GM12891 (cell line): ENCODE measurements around the gene CIB4.
"Not testable (repeated sequence)": the region's sequence is repeated elsewhere in the genome, so short reads cannot be mapped to it uniquely, and the experiment has no call there.

Source experiments
- DNase-seq: peaks from one replicate; pipeline ENCODE4 v3.0.0; 2011; ENCODE audit warnings: low spot score; ENCODE audit not compliant: insufficient read length
- FAIRE-seq: peaks from 2 replicates; lab custom pipeline; 2011; peaks lifted over from hg19 to GRCh38; lab: Jason Lieb, UNC
- PAX5 ChIP-seq: IDR thresholded peaks from 2 replicates; pipeline ENCODE4 v1.6.1; 2011; ENCODE audit warnings: low read length, moderate library complexity, mild to moderate bottlenecking; ENCODE audit not compliant: insufficient read depth, severe bottlenecking
- POLR2A ChIP-seq: IDR thresholded peaks from 2 replicates; pipeline ENCODE4 v1.6.1; 2011; ENCODE audit warnings: low read depth, low read length, control low read depth
- POLR2AphosphoS5 ChIP-seq: IDR thresholded peaks from 2 replicates; pipeline ENCODE4 v1.6.1; 2011; ENCODE audit warnings: low read depth, low read length, control low read depth
- POU2F2 ChIP-seq: IDR thresholded peaks from 2 replicates; pipeline ENCODE4 v1.6.1; 2011; ENCODE audit warnings: low read depth, mild to moderate bottlenecking, control low read depth, low read length, moderate library complexity
- SPI1 ChIP-seq: IDR thresholded peaks from 2 replicates; pipeline ENCODE4 v1.6.1; 2011; ENCODE audit warnings: low read depth, low read length, control low read depth
- TAF1 ChIP-seq: IDR thresholded peaks from 2 replicates; pipeline ENCODE4 v1.6.1; 2011; ENCODE audit warnings: low read depth, low read length, control low read depth

CIB4 gene

DNA sequence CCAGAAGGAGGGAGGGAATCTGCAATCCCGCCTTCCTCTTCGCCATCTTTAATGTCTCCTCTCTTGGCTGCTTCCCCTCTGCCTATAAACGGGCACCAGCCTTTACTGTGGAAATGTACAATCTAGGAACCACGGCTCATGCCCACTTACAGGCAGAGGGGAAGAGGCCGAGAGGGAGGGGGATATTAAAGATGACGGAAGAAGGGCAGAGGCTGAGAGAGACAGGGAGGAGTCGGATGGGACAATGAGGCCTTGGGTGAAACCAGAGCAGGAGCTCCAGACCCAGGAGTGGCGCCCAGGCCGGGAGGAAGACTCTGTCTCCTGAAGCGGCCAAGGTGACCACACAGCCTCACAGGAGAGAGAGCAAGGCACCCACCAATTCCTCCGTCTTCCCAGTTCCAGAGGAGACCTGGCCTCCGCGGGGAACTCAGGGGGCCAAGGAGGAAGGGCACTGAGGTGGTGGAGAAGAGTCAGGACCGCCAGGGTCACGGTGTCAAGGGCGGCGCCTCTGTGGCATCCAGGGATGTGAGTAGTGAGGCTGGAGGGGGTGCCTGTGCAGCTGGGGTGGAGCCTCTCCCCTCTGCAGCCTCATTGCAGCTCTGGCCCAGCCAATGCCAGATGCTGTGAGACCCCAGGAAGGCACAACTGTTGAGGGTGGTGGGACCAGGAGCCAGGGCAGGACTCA is 67.8 kb downstream of the CIB4 start:
- DNase-seq = no peak
- TF ChIP-seq PAX5 (no peak), SPI1 (no peak), POLR2AphosphoS5 (no peak), TAF1 (no peak), POLR2A (no peak), POU2F2 (no peak)
- no peak for FAIRE-seq

DNA sequence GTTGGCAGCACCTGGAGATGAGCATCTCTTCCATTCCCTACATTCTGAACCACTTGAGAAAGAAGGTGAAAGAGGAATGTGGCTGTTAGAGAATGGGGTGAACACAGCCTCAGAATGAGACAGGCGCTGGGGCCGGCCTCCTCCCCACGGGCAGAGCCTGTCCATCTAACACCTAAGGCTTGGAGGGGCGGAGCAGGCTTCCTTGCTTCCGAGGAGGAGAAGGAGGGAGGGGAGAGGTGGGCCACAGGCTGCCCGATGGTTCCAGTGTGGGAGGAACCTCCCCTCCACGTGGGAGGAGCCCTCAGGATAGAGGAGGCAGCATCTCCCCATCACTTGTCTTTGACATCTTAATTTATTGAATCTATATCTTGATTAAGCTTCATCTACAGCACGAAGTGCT is 68.6 kb downstream of the CIB4 start:
- DNase-seq = no peak
- TF ChIP-seq PAX5 = no peak
- no peak for TF ChIP-seq POLR2AphosphoS5
- no peak for TF ChIP-seq SPI1
- TF ChIP-seq POLR2A = no peak
- no peak for TF ChIP-seq POU2F2
- no peak for TF ChIP-seq TAF1
- no peak for FAIRE-seq

DNA sequence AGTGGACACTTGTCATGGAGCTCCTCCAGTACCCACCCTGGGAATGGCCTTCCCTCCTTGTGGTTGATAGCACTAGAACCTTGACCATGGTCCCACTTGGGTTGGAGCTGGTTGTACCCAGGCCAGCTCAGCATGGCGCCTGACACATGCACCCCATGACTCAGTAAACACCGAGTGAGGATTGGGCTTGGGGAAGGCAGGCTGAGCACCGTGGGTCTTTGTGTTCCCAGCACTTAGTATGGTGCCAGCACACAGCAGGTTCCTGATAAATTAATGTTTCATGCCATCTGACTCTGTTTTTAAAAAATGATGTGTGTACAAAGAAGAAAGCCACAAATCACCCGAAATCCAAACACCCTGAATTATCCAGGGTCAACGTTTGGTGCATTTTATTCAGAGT is 69.8 kb downstream of the CIB4 start:
- FAIRE-seq (no peak), DNase-seq (no peak)
- TF ChIP-seq TAF1 = no peak
- TF ChIP-seq SPI1 = no peak
- no peak for TF ChIP-seq POLR2AphosphoS5
- TF ChIP-seq POLR2A = no peak
- no peak for TF ChIP-seq PAX5
- TF ChIP-seq POU2F2 = no peak

DNA sequence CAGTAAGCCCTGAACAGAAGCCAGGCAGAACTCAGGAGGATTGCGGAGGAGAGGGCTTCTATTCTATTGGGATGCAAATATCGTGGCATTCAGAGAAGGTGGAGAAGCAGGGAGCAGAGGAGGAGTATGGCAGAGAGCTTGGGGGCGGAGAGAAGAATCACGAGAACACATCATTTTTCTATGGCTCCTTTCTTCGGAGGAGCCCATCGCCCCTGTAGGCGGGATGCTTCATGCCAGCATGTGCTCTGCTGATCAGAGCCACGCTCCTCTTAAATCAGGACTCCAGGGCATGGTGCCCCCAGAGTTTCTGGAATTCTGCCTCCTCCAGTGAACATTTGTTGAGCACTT is 71.1 kb downstream of the CIB4 start:
- no peak for FAIRE-seq
- TF ChIP-seq POLR2AphosphoS5 (no peak), PAX5 (no peak), TAF1 (no peak), POU2F2 (no peak), SPI1 (no peak), POLR2A (no peak)
- DNase-seq = no peak

DNA sequence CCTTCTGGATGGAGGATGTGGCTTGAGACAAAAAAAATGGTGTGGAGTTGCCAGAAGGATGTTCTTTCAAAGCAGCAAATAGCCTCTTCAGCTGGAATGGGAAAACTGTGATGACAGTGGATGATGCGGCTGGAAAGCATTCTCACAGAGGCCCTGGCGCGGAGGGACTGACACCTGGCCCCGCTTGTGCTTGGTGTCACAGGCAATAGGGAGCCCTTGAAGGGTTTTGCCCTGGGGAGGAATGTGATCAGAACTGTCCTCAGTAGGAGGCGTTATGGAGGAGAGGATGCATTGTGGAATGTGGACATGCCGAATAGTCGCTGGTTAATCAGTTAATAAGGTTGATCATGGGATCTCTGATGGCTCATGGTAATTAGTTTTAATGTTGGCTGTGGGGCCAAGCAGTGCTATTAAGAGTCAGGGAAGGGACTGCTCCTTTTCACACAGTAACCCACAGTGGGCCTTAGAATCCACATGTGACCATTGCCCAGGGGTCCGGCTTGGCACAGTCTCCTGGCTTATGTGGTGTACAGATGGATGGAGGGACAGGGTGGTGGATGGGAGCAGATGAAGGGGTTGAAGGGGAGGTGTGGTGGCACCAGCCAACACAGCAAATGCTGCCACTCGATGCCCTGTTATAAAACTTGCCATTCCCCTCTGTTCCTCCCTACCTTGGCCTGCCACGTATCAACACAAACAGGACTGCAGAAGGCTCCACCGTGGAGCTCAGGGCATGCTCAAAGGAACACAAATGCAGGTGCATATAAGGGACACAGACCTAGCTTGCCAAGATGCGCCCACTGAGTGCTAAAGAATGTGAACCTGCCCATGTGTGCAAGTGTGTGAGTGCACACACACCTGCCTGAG is 71.7 kb downstream of the CIB4 start:
- FAIRE-seq = no peak
- no peak for TF ChIP-seq POLR2A
- no peak for TF ChIP-seq POLR2AphosphoS5
- TF ChIP-seq TAF1 = no peak
- no peak for TF ChIP-seq PAX5
- no peak for TF ChIP-seq POU2F2
- TF ChIP-seq SPI1 = no peak

DNA sequence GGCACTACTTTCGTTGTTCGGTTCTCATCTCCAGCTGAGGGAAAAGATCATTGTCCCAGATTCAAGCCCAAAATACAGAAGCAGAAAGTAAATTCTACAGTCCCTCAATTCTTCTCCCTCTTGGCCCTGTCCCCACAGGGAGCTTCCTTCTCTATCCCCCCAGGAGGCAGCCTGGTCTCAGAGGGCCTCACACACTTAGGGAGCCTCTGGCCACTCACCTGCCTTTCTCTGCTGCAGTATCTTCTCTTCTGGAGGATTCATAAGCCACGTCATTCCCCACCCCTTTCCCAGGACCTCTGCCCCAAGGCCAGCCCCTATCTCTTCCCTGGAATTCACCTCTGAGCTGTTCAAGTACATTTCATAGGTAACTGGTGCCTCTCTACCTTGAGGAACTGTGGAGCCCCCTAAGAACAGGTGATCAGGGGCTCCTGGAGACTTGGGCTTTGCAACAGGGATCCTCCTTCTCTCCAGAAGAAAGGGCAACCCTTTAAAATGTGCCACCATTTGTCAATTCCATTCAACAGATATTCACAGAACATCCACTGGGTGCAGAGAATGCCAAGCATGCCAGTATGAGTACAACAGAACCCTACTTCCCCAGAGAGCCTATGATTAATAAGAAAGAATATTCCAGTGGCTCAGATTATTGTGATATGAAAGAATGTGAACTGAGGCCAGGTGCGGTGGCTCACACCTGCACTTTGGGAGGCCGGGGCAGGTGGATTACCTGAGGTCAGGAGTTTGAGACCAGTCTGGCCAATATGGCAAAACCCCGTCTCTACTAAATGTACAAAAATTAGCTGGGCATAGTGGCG is 72.9 kb downstream of the CIB4 start:
- TF ChIP-seq PAX5 (no peak), POLR2AphosphoS5 (no peak), POU2F2 (no peak), SPI1 (no peak), POLR2A (no peak), TAF1 (no peak)
- no peak for FAIRE-seq
- DNase-seq = no peak

More for the DNA sequence above, 71.7 kb downstream of the CIB4 start:
- no peak for DNase-seq

DNA sequence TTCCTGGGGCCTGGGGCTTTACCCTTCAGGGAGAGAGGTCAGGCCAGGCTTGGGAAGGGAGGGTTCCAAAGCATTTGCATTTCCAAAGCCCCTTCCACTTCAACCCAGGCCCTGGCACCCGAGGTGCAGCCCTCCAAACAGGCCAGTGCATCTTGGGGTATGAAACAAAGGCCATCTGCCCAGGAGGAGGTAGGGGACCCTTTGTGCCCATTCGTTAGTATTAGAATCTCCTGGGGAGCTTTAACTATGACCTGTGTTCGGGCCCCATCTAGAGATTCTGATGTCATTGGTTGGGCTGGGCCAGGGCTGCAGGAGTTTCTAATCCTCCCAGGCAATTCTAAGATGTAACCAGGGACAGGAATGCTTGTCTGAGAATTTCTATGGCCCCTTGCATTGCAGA is 73.6 kb downstream of the CIB4 start:
- TF ChIP-seq POLR2A (no peak), TAF1 (no peak), SPI1 (no peak), PAX5 (no peak), POLR2AphosphoS5 (no peak)
- no peak for DNase-seq

DNA sequence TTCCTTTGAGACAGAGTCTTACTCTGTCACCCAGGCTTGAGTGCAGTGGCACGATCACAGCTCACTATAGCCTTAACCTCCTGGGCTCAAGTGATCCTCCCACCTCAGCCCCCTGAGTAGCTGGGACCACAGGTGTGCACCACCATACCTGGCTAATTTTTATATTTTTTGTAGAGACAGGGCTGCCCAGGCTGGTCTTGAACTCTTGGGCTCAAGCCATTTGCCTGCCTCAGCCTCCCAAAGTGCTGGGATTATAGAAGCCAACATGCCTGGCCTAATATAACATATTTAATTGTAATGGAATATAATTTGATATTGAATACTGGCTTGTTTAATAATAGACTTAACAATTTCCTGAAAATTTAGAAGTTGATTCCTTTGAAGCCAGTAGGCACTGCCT is 74.4 kb downstream of the CIB4 start:
- not testable (repeated sequence) for FAIRE-seq, DNase-seq

More for the DNA sequence above, 73.6 kb downstream of the CIB4 start:
- no peak for FAIRE-seq

DNA sequence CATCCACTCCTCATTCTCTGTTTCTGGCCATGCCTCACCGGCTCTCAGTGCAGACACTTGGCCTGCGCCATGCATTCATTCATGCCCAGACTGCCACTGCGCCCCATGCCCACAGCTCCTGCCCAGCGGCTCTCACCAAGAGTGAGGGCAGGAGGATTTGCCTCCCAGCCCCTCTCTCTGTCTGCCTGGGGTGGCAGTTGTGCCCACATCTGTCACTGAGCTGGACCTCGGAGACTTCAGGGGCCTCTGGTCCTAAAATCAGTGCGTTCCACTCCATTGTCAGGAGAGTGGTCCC is 75.1 kb downstream of the CIB4 start:
- FAIRE-seq (no peak), DNase-seq (no peak)
- TF ChIP-seq POU2F2 (no peak), POLR2AphosphoS5 (no peak), POLR2A (no peak), SPI1 (no peak), TAF1 (no peak), PAX5 (no peak)

DNA sequence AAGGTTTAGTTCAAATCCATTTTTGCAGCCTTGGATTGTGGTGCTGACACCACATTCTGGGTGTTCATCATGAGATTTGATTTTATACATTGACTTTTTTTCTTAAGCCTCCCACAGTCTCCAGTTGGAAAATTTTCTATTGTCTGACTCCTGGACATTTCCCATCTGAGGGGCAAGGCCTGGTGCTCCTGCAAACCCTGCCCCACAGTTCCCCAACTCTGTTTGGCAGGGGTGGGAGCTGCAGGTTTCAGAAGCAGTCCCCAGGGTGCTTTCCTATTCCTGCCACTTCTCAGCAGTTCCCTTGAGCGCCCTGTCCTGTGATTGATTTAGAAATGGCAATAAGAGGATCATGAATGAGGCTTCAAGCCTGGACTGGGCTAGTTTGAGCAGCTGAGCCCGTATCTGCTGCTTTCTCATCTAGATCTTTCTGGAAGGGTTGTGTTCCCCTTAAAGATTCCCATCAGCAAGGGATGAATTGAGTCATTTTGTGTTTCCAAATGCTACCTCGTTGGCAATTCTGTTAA is 77.0 kb downstream of the CIB4 start:
- FAIRE-seq (no peak), DNase-seq (no peak)
- TF ChIP-seq TAF1 (no peak), SPI1 (no peak), POU2F2 (no peak), POLR2A (no peak), PAX5 (no peak), POLR2AphosphoS5 (no peak)
